SKM-1 treated with dmso at 0.1 percent for 144 hours (cell line): Measurements from ENCODE around the gene FEZF2.

Source experiments
- DNase-seq: peaks from one replicate; lab custom pipeline; 2025; ENCODE audit not compliant: unreplicated experiment; lab: John Stamatoyannopoulos, UW

The FEZF2 gene

DNA sequence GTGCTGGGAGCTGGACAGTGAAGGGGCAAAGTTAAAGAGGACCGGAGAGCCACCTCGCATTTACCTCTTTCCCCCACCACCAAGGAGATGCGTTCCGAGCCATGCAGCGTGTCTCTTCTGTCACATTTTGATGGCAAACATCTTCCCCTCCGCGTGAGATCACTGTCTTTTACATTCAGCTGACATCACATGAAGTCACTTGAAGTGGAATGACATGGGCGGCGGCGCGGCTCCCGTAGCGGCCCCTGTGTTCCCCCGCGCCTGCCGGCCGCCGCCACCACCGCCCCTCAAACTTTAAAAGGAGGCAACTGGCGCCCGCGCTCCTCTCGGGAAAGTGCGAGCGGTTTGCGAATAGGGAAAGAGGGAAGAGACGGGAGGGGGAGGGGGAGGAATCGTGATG, at the start of gene FEZF2:
Gene FEZF2 (minus strand): TSS at position 336 of the 400 bp plus-strand sequence. CDS start 682 bp downstream, outside the sequence.
- DNase-seq, result no peak

DNA sequence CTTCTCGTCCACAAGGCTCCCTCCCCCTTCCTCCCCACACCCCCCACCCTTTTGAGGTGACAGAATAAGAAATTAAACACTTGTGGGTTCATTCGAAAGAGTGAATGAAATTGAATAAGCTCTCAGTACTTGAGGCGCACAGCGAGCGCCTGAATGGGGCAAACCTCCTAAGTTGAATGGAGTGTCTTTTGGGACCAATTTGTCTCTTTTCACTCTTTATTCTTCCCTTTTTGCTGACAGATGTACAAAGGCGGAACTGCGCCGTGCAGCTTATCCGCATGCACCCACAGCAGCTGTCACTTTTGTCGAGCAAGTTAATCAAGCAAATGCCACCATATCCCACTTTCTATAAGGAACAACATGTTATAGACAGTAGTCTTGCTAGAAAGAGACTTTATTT, 47.9 kb upstream of the FEZF2 start:
- no peak for DNase-seq

DNA sequence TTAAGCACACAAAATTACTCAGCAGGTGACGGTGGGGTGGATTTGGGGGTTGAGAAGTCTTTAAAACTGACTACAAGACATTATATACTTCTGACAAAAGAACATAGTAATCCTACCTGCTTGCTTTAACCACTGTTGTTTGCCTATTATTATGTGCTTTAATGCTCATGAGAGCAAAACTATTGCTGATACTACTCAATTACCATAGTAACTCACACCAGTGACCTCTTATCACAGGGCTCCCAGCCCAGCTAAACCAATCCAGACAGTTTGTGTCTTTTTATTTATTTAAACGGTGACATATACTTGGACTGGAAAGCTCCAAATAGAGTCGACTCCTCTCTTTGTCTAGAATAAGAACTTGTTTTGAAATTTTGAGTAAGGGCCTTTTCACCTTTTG, 42.8 kb upstream of the FEZF2 start:
- no peak for DNase-seq

DNA sequence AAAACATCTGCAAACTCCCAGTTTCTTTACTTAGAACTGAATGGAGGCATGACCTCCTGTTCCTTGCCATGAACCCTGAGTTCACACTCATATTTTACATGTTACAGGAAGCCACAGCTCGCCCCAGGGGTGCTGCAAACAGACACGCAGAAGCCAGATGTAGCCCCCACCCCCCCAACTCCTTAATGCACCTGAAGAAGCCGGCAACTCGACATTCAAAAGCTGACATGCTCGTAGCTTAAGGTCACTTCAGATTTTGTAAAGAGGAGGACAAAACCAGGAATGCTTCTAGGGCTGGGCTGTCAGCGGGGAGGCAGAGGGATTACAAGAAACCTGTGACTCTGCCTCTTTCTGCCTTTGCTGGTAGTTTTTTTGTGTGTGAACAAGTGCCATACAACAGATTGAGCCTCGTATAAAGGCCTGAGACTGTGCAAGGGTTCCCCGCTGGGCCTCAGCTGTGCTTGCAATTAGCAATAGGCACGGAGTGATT, 42.0 kb upstream of the FEZF2 start:
- DNase-seq, result no peak

DNA sequence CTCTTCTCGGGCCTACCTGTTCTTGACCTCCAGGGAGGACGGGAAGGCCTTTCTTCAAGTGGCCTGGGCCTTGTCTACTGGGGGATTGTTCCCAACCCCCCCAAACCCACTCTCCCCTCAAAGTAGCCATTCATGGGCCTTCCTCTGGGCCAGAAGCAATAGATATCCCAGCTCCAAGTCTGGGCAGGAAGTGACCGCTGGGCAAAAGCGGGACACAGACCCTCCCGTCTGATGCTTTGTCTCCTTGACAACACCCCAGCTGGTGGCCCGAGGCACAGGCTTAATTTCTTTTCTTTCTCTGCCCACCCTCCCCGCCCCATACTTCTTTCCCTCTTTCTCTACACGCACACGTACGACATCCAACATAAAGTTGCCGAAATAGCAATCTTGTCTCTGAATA, 41.4 kb upstream of the FEZF2 start:
- no peak for DNase-seq

DNA sequence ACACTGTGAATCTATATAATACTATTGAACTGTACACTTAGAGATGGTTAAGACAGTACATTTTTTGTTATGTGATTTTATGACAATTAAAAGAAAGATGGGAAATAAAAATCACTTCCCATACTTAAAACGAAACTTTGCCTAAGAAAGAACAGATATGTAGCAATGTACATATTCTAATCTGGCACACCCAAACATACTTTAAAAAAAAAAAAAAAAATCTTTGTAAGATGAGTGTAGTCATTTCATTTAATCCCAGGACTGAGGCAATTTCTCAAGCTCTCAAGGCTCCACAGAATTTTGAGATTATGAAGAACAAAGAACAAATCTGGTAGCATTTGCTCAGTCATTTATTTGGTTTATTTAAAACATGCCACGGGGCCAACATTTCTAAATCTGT, 40.3 kb upstream of the FEZF2 start:
- DNase-seq, result no peak

DNA sequence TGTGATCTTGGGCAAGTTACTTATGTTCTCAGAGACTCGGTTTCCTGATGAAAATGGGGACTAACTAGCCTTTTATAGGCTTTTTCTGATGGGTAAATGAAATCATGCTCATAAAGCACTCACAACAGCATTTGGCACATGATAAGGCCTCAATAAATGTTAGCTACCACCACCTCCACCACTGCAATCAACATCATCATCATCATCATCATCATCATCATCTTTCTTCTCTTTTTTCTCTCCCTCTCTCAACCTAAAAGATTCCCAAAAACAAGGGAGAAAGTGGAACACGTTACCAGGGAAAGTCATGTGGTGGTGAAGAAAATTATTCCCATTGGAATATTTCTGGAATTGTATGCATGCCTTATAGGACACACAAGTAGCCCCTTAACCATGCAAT, 33.6 kb upstream of the FEZF2 start:
- no peak for DNase-seq

DNA sequence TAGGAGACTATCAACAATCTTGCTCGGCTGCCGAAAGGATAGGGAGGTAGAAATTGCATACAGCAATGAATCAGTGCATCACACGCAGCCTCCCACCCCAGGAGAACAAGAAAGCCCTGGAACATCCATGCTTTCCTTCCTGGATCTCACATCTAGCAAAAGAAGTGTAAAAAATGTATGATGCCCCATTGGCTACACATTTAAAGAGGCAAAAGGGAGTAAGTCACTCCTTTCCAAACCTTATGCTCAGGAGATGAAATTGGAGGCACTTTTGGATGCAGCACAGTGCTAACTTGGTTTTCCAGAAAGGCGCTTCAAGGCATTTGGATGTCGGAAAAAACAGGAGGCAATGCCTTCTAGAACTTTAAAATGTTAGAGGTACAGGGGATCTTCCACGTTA, 32.2 kb upstream of the FEZF2 start:
- DNase-seq, result no peak

DNA sequence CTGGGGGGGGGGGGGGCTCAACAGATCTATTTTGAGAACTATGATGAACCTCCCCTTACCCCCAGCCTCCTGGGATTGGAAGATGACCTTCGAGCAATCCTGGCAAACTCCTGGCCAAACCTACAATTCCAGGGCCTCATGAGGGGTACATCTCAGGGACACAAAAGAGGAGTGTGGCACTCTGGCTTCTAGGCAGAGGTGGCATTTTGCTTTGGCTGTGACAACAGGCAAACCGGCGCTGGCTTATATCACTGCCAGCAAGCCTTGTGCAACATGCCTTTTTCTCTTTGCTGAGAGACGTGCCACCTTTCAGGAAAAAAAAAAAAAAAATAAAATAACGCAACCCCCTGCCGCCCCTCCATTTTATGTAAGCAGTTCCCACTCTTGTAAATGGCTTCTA, 31.8 kb upstream of the FEZF2 start:
- no peak for DNase-seq

DNA sequence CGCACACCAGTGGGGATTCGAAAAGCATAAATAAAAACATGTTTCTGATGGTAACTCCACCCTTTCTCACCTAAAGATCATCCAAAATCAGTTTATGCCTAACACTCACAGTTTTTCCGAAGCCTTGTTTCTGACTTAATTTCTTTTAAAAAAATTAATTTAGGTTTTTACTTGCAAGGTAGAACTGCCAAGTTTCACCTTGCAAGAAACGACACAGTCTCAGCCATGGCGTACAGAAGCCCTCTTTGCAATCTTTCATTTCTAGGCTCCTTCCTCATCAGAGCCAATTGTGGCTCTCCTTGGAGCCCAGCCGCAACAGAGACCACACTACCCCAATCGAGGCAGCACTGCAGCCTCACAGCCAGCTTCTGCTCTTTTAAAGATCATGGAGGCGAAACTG, 31.0 kb upstream of the FEZF2 start:
- DNase-seq, result no peak

DNA sequence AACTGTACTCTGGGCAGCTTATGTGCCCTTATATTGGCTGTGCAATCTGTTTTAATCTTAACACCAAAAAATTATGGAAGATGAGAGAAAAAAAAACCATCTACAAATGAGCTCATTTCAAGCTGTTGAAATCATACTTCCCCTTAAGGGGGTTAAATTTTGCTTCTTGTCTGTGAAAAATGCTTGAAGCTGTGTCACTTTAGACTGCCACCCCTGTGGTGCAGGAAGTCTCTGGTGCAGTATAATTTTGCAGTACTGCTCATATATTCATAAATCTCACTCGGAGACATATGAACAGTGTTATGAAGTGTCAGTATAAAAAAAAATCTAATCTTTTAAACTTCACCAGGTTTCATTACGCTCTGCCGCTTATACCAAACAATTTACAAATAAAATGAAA, 30.4 kb upstream of the FEZF2 start:
- no peak for DNase-seq

DNA sequence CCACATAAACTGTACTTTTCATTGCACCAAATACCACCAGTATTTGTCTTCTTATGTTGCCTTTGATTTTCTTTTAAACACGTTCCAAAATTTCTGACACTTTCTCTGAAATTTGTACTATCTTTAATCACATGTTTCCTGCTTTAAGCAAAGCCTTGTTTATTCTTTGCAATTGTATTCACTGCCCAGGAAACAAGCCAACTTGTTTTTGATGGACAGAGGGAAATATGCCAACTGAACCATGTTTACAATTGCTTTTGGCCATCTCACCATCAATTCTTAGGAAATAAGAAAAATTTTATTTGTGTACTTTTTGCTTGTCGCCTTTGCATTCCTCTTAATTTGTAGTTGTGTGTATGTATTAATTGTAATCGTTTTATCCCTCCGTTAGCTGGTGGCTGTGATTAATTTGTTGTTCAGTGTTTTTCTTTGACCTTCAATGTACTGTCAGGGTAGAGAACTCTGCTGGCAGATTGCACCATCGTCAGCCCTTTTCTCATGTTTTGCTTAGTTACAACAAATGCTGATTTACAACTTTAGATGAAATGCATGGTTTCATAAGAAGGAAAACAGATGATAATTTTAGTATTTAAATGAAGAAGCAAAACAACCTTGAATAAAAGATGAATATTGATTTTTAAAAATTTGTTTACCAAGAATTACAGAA, 19.4 kb upstream of the FEZF2 start:
- DNase-seq, result no peak

DNA sequence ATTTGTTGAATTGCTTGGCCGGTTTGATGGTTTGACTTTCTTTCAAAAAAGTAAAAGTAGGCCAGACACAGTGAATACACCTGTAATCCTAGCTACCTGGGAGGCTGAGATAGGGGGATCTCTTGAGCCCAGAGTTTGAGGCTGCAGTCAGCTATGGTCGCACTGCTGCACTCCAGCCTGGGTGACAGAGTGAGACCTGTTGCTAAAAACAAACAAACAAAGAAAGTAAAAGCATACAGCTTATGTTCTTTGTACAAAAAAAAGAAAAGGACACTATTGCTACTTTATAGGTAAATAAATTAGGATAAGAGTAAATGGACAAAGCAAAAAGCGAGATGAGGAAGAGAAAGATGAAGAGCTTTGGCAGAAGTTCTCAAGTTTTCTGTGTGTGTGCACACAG, 13.9 kb upstream of the FEZF2 start:
- DNase-seq, result no peak

DNA sequence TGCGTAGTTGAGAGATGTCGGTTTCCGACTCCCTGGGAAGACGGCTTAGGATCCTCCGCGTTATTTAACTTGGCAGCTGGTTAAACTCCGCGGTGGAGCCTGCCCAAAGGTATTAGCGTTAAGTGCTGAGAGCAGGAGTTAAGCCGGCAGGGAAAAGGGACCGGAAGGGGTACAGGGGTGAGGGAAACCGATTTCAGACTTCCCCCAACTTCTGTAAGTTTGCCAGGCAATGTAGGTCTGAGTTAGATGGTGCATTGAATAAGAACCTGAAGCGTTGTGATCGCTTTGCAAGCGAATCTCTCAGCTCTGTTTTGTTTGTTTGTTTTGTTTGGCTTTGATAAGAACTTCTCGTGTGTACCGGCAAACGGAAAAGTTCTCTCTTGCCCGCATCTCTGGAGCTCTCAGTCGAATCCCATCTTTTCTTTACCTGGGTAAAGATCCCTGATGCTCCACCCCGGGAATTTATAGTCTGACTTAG, 6.0 kb upstream of the FEZF2 start:
- no peak for DNase-seq

DNA sequence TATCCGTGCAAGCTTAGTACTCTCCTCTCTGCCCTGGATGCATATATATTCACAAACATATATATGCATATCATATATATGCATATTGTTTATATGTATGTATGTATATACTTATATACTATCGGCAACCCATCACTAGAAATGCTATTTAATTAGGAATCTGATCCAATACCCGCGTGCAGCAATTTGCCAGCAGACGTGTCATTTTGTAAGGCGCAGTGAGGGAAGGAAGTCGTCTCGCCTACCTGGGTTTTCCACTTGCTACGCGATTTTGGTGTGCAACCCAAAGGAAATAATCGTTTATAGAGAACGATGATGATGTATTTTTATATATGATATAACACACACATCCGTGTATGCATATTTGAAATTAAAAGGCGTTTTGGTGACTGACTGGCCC, 5.6 kb upstream of the FEZF2 start:
- no peak for DNase-seq

DNA sequence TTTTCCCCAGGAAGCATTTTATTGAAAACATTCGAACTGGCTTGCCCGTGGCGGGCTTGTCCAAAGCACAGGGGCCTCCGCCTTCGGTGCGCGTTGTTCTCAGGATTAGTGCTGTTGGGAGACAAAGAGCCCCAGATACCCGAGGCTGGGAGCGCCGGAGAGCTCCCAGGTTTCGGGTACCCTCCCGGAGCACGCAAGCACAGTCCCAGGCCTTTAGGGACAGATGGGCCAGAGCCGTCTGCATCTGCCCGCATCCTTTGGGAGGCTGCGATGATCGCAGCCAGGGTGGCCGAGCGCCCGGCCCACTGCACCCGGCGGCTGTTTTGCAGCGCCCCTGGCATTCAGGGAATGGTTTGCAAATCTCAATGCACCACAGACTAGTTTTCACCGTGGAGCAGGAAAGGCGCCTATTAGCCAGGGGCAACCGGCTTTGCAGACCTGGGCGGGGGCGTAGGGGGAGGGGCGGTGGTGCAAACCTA, 5.0 kb upstream of the FEZF2 start:
- no peak for DNase-seq

DNA sequence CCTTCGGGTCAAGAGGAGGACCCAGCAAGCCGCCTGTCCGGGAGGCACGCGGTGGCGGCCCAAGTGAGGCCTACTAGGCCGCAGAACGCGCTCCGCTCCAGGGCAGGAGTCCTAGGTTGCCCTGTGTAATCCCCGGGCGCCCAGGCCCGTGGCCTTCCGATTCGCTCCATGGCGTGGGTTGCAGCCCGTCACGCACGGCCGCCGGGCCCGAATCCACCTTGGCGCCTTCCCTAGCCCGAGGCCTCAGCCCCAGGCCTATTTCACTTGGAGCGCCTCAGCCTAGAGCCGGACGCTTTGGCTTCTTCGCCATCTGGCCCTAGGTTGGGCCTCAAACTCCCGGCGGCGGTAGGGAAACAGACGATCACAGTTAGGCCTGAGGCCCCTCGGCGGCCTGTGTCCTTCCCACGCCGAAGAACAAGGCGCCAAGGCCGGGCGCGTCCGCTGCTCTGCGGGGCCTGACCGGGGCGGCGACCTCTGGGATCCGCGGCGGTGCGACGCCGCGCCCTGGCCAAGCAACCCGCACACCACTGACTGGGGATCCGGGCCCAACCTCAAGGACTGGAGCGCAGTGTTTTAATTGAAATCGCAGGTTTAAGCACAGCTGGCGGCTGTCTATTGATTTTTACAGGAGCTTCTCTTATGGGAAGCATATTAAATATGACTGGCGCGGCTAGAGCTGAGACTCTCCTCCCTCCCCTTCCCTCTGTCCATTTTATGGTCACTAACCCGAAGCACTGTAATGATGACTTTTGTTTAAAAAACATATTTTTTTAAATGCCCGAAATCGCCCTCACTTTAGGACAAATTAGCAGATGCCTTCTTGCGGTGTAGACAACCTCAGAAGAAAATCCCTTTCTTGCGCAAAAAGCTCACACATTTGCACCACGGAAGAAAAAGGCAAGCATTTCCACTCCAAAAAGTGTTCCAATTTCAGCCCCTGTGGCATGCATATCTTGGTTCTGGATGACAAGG, 3.8 kb upstream of the FEZF2 start:
- DNase-seq, result no peak

DNA sequence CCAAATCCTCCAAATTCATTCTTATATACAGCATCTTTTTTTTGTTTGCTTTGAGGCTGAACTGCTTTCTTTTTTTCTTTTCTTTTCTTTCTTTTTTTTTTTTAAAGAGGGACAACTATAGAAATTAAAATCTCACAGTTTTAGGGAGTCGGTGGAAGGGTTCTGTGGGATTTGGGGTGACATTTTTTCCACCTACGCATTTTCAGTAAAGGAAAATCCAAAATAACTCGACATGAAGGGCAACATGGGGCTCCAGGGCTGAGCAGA, 3.0 kb upstream of the FEZF2 start:
- no peak for DNase-seq

DNA sequence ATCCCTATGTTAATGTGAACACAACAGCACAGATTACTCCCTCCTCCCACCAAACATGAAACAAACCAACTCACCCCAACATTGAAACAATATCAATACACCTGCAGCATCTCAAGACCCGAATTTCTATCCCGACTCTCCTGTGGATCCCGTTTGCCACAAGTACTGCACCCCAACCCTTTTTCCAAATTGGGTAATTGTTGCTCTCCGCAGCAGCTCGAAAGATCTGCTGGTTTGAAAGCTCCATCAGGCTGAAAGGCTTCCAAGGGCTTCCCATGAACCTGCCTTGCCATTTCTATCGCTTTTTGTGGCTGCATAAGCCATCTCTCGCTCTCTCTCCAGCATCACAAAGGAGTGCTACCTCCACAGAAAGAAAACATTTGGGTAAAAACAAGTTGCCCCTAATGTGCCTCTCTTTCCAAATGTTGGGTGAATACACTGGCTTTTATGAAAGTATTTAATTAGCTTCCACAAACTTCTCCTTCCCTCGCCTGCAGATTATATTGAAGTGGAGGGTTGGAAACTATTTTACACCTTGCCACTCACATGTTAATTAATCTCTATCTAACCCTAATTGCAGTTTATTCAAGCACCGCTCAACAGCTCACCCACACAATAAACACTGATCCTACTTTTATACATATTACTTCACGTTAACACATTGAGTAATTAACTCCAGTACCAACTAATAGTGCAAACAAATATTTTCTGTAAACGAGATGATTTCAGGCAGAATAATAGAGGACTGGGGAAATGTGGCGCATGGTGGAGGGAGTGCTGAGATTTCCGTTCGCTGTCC, 2.5 kb upstream of the FEZF2 start:
- no peak for DNase-seq

DNA sequence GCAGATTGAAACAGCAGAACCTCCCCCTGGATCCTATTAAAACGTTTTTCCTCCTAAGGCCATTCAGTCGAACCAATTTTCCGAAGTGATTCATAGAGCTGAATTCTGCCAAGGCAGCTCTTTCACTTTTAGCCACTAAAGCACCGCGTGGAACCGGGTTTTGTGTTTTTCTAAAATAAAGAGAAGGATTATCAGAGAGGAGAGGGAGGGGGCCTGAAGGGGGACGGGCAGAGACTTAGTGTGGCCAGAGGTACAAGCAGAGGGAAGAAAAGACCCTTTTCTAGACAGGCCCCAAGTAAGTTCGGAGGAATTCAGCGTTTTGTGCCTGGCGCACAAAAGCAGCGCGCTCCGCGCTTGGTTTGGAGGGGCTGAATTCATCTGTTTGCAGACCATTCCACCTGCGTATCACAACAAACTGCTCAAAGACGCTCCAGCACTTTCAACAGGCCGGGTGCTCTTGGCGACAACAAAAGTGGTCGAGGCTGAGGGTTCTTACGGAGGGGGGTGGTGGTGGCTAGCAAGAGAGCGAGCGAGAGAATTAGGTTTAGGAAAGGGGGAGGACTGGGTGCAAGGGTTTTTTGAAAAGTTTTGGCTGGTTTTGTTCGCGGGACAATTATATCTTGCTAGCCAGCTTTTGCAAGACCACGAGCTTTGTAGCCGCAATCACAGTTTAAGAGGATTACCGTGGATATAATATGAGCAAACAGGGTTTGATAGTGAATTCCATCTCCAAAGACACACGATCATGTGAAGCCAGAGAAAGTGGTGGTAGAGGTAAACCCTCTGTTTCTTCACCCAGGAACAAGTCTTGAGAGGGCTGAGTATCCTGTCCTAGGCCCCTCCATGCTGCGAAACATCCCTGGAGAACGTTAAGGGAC, 1.2 kb upstream of the FEZF2 start:
- no peak for DNase-seq
